Measurements from ENCODE around the gene POLR1A. TPM values are rescaled to one million over a fixed set of nuclear protein-coding genes. Genes with fewer than 3 reads are reported as not detected.
A peak's percentile ranks its signal among the peaks of the same experiment; 100 is the strongest.

Gene POLR1A
- total RNA-seq, 4 donors from 2014 or later, result 11.1 to 17.6 (median 13.3) TPM

DNA sequence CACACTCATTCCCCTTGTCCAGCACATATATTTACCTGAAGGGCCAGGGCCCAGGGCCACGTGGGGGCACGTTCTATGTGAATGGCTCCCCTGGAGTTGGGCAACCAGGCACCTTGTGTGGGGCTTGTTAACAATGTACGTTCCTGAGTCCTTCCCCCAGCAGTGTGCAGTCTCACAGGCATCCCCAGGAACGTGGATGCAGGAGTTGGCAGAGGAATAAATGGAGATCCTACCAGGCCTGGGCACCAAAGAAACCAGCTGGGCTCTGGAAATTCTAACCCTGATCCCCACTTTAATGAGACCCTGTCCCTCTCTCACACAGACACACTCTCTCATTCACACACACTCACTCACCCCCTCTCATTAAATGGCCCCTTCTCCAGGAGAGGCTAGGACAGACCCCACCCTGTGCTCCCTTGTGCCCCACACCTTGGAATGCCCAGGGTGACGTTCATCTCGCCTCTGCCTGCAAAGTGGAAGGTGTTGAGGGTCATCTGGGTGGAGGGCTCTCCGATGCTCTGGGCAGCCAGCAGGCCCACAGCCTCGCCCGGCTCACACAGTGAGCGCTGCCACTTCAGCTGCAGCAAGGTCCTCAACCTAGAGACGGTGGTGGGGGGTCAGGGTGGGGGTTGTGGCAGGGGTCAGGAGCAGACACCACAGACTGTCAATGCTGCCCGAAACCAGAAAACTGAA is 65.6 kb downstream of the POLR1A start:
- in situ Hi-C loops (cut with MboI; ENCODE audit: low pct_ligation_motif_present in 1 of 4, low pct_unique_long_range_greater_than_20kb in 1 of 4, low sequenced_read_pairs in 3 of 4), result no loop called here
- no peak overlapping the region for H3K4me3 ChIP-seq
- H3K4me1 ChIP-seq, result peaks cover 26 to 38% (median 33%) of the 10 kb centered on the region in 4 donors
- 97% methylated on average over 12 of the region's 12 CpGs; no CpG with 5 or more reads in 1 of the 2 donors for WGBS, 2 donors (ENCODE audit: low coverage in 1 of 2)
- DNase-seq, result no peak
- H3K36me3 ChIP-seq, result peaks cover 0 to 24% (median 10%) of the 10 kb centered on the region in 4 donors
- no peaks in the 10 kb centered on the region for H3K9me3 ChIP-seq
- no peaks in the 10 kb centered on the region for H3K27me3 ChIP-seq
- intact Hi-C loops (cut with DNase I; ENCODE audit: low total_unique reads), result no loop called here
- H3K27ac ChIP-seq, result peak overlapping the region in 1 of 4 donors; percentile 83
- TF ChIP-seq POLR2A (IDR thresholded peaks at IDR 0.05) (no peak), POLR2AphosphoS5 (IDR thresholded peaks at IDR 0.05) (no peak), EP300 (IDR thresholded peaks at IDR 0.05; ENCODE audit: low read depth) (no peak)
- TF ChIP-seq, protein P1, sequence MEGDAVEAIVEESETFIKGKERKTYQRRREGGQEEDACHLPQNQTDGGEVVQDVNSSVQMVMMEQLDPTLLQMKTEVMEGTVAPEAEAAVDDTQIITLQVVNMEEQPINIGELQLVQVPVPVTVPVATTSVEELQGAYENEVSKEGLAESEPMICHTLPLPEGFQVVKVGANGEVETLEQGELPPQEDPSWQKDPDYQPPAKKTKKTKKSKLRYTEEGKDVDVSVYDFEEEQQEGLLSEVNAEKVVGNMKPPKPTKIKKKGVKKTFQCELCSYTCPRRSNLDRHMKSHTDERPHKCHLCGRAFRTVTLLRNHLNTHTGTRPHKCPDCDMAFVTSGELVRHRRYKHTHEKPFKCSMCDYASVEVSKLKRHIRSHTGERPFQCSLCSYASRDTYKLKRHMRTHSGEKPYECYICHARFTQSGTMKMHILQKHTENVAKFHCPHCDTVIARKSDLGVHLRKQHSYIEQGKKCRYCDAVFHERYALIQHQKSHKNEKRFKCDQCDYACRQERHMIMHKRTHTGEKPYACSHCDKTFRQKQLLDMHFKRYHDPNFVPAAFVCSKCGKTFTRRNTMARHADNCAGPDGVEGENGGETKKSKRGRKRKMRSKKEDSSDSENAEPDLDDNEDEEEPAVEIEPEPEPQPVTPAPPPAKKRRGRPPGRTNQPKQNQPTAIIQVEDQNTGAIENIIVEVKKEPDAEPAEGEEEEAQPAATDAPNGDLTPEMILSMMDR (IDR thresholded peaks at IDR 0.05), result no peak

DNA sequence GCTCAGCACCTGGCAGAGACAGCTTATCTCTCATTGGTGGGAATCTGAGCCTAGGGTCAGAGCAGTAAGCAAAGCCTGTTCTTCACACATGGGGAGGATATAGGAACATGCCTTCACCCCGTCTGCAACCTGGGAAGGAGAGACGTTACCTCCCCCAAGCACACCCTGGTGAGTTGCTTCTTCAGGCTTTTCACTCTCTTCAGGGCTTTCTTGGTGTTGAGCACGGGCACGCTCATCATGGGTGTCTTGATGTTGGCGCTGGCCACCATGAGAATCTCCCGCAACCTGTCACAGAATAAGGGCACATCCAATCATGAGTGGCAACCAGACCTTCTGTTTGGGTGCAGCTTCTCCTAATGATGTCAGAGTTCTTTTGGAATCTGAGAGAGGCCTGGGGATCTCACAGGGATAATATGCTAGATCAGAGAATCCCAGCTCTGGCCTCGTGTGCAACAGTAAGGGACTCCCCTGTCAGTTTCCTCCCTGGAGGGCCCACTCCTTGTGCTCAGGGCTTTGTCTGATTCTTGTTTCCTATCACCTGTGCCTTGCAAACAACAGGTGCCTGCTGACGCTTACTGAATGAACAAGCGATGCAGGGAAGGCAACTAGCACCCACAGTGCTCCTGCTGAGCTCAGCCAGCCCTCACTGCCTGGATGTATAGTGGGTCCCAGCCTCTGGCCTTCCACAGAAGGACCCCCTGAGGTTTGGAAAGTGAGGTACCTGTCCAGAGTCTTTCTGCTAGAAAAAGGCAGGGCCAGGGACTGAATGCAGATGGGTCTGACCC is 66.3 kb downstream of the POLR1A start:
- peak overlapping the region; percentile 82 to 87 (median 85) for H3K27ac ChIP-seq
- DNase-seq, result no peak
- TF ChIP-seq POLR2A (IDR thresholded peaks at IDR 0.05) (no peak), POLR2AphosphoS5 (IDR thresholded peaks at IDR 0.05) (no peak), EP300 (IDR thresholded peaks at IDR 0.05; ENCODE audit: low read depth) (no peak)
- TF ChIP-seq, protein P1 (IDR thresholded peaks at IDR 0.05), result no peak
- H3K4me3 ChIP-seq, result no peak overlapping the region
- H3K4me1 ChIP-seq, result peaks cover 26 to 42% (median 33%) of the 10 kb centered on the region in 4 donors
- peaks cover 0 to 20% (median 6%) of the 10 kb centered on the region in 4 donors for H3K36me3 ChIP-seq
- no peaks in the 10 kb centered on the region for H3K9me3 ChIP-seq
- intact Hi-C loops (cut with DNase I; ENCODE audit: low total_unique reads), result no loop called here
- 80 to 89% methylated on average over 1 to 9 of the region's 9 CpGs for WGBS, 2 donors (ENCODE audit: low coverage in 1 of 2)
- no peaks in the 10 kb centered on the region for H3K27me3 ChIP-seq
- in situ Hi-C loops (cut with MboI; ENCODE audit: low pct_ligation_motif_present in 1 of 4, low pct_unique_long_range_greater_than_20kb in 1 of 4, low sequenced_read_pairs in 3 of 4), result no loop called here

DNA sequence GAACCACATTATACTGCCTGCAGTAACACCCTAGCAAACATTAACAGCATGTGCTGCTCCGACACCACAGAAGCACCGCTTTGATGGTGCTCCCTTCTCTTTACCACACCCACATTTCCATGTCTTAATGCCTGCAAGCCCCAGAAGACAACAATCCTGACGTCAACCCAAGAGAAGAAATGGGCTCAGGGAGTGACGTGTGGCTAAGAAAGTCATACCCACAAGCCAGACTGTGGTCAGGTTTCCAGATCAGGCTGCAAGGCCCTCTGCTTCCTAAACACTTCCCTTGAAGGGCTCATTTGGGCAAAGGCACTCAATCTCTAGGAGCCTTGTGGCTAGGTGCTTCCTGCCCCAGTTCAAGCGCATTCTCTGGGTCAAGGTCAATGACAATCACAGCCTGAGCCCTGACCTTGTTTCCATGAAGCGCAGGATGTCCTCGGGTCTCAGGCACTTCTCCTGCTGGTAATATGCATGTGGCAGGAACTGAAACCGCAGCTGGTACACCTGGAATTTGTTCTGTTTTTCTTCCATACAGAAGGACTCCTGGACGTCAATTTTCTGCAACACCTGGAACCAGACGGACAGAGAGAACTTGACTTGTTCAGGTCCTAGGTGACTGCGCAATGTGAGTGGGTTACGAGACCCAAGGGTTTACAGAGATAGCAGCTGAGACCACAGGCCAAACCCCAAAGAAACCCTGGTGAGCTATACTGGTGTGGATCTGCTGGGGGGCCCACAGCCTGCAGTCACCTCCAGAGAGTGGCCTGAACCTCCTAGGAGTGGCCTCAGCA is 67.2 kb downstream of the POLR1A start:
- WGBS, 2 donors (ENCODE audit: low coverage in 1 of 2), result 20 to 53% methylated on average over 1 to 12 of the region's 12 CpGs
- Histone ChIP-seq H3K27me3 (no peaks in the 10 kb centered on the region), H3K9me3 (no peaks in the 10 kb centered on the region), H3K4me3 (no peak overlapping the region), H3K27ac (peak overlapping the region; percentile 82 to 87 (median 85)), H3K36me3 (peaks cover 0 to 15% (median 4%) of the 10 kb centered on the region in 4 donors), H3K4me1 (peaks cover 26 to 42% (median 33%) of the 10 kb centered on the region in 4 donors)
- in situ Hi-C loops (cut with MboI; ENCODE audit: low pct_ligation_motif_present in 1 of 4, low pct_unique_long_range_greater_than_20kb in 1 of 4, low sequenced_read_pairs in 3 of 4), result no loop called here
- intact Hi-C loops (cut with DNase I; ENCODE audit: low total_unique reads), result no loop called here
- peak; percentile 54 for DNase-seq
- TF ChIP-seq EP300 (IDR thresholded peaks at IDR 0.05; ENCODE audit: low read depth) (no peak), POLR2AphosphoS5 (IDR thresholded peaks at IDR 0.05) (peak in 1 of 3 donors; percentile 35)

DNA sequence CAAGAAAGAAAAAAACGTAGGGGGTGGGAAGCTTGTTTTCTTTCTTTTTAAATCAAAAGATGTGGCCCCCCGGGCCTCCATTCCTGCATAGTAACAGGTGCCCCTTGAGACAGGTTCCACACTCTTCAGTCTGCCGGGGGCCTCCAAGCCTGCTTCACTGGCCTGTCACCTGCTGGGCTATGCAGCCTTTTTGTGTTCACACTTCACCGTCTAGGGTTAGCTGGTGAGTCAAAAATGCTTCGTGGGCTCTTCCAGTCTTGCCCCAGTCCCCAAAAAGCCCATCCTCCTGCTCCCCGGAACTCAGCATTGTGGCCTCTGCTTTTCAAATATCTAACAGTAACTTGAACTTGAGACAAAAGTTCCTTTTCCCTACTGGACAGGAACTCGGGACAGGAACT is 67.9 kb downstream of the POLR1A start:
- no peaks in the 10 kb centered on the region for H3K9me3 ChIP-seq
- DNase-seq, result no peak
- intact Hi-C loops (cut with DNase I; ENCODE audit: low total_unique reads), result no loop called here
- WGBS, 2 donors (ENCODE audit: low coverage in 1 of 2), result 30 to 50% methylated on average over 2 to 7 of the region's 7 CpGs
- TF ChIP-seq, protein P1 (IDR thresholded peaks at IDR 0.05), result no peak
- TF ChIP-seq EP300 (IDR thresholded peaks at IDR 0.05; ENCODE audit: low read depth) (no peak), POLR2AphosphoS5 (IDR thresholded peaks at IDR 0.05) (no peak)
- no peak overlapping the region for H3K4me3 ChIP-seq
- in situ Hi-C loops (cut with MboI; ENCODE audit: low pct_ligation_motif_present in 1 of 4, low pct_unique_long_range_greater_than_20kb in 1 of 4, low sequenced_read_pairs in 3 of 4), result no loop called here
- peaks cover 26 to 42% (median 33%) of the 10 kb centered on the region in 4 donors for H3K4me1 ChIP-seq
- H3K27me3 ChIP-seq, result no peaks in the 10 kb centered on the region
- peak overlapping the region; percentile 82 to 87 (median 85) for H3K27ac ChIP-seq
- H3K36me3 ChIP-seq, result peaks cover 0 to 11% (median 5%) of the 10 kb centered on the region in 4 donors
